ENCODE measurements around the gene UGGT2. TPM values are rescaled to one million over a fixed set of nuclear protein-coding genes. Genes with fewer than 3 reads are reported as not detected.

The UGGT2 gene
- total RNA-seq, 1 experiment from 2014 or later = 34.5 TPM

DNA sequence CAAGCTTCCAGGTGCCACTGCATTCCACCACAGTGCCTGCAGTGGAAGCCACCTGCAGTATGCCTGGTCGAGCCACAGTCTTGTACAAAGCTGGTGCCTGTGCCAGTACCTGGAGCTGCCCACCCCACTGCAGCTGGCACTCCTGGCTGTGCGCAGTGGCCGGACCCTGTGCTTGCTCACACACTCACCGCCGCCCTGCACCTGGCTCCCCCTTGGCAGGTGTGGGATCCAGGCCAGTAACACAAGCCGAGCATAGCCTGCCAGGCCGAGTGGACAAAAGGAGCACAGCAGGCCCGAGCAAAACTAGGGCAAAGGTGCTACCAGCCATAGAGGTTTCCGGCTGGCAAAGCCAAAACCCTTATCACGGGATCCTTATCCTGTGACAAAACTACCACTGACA, 18.5 kb downstream of the UGGT2 start:
- H2AK5ac ChIP-seq (ENCODE audit: insufficient read length, low read length) = no peak overlapping the region
- peaks cover 12 to 34% of the 10 kb centered on the region in 2 experiments for H3K4me1 Mint-ChIP-seq

More for the DNA sequence above, 18.5 kb downstream of the UGGT2 start:
- Mint-ChIP-seq H3K36me3 (ENCODE audit: insufficient read depth in 1 of 3, low read depth in 3 of 3) (peaks cover 5 to 15% (median 10%) of the 10 kb centered on the region in 3 experiments; a peak in 6 of 7 replicates), H3K27ac (0 out of 7 replicates have a peak overlapping the region, but pooled peaks of 2 of the 3 experiments have one; percentile 13 to 16), H3K9me3 (no peaks in the 10 kb centered on the region), H3K4me3 (no peak overlapping the region), H3K27me3 (ENCODE audit: low read depth) (no peaks in the 10 kb centered on the region)
- H3K14ac ChIP-seq (ENCODE audit: insufficient read depth, low read length) = peak overlapping the region; percentile 29; the same call in 1 of the 2 replicates
- no peak overlapping the region for H3K9ac ChIP-seq (ENCODE audit: extremely low read depth, insufficient read length, low read length)
- H3K9me3 ChIP-seq (ENCODE audit: control insufficient read depth, low read depth, low read length) = no peaks in the 10 kb centered on the region
- H2BK12ac ChIP-seq (ENCODE audit: insufficient read length, low read depth, low read length) = no peak overlapping the region
- no peaks in the 10 kb centered on the region; the same call in none of the 2 replicates for H3K4me1 ChIP-seq (ENCODE audit: insufficient read depth, low read length)
- no peak overlapping the region for H2BK120ac ChIP-seq (ENCODE audit: low read depth, low read length, poor library complexity, severe bottlenecking)
- no peak overlapping the region for H3T11ph ChIP-seq (ENCODE audit: low read length)
- H3K56ac ChIP-seq (ENCODE audit: insufficient read length, low read depth, low read length) = no peak overlapping the region
- no peak for DNase-seq
- H4K8ac ChIP-seq (replicated peaks; ENCODE audit: insufficient read length, low read depth, low read length) = no peak overlapping the region
- no peak overlapping the region for H2AFZ ChIP-seq (ENCODE audit: low read length)
- no peaks in the 10 kb centered on the region for H4K20me1 ChIP-seq (ENCODE audit: control insufficient read depth, insufficient read depth, insufficient read length)
- H4K5ac ChIP-seq (ENCODE audit: insufficient read length, low read depth, low read length) = no peak overlapping the region
- H3K23ac ChIP-seq (ENCODE audit: insufficient read length, low read depth, low read length) = no peak overlapping the region
- no peak overlapping the region for H3K18ac ChIP-seq (ENCODE audit: insufficient read length, low read depth, low read length)
- no peak overlapping the region for H3K4me2 ChIP-seq (ENCODE audit: insufficient read depth, insufficient read length, low read length)
- H3K23me2 ChIP-seq (ENCODE audit: insufficient read length, low read depth, low read length, poor library complexity, severe bottlenecking) = no peaks in the 10 kb centered on the region
- H2BK15ac ChIP-seq (ENCODE audit: low read depth, low read length) = no peak overlapping the region
- H3K4ac ChIP-seq (ENCODE audit: low read depth, low read length) = no peak overlapping the region
- no peak overlapping the region for H2BK5ac ChIP-seq (ENCODE audit: insufficient read length, low read length)
- TF ChIP-seq, protein P1, sequence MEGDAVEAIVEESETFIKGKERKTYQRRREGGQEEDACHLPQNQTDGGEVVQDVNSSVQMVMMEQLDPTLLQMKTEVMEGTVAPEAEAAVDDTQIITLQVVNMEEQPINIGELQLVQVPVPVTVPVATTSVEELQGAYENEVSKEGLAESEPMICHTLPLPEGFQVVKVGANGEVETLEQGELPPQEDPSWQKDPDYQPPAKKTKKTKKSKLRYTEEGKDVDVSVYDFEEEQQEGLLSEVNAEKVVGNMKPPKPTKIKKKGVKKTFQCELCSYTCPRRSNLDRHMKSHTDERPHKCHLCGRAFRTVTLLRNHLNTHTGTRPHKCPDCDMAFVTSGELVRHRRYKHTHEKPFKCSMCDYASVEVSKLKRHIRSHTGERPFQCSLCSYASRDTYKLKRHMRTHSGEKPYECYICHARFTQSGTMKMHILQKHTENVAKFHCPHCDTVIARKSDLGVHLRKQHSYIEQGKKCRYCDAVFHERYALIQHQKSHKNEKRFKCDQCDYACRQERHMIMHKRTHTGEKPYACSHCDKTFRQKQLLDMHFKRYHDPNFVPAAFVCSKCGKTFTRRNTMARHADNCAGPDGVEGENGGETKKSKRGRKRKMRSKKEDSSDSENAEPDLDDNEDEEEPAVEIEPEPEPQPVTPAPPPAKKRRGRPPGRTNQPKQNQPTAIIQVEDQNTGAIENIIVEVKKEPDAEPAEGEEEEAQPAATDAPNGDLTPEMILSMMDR (conservative IDR thresholded peaks at IDR 0.05) = no peak
- no CpG with 5 or more reads among the region's 10 CpGs for WGBS (ENCODE audit: extremely low coverage, insufficient read length, low lambda C conversion rate)
- no peak overlapping the region for H2BK20ac ChIP-seq (ENCODE audit: low read depth, low read length, poor library complexity, severe bottlenecking)
- H3K27me3 ChIP-seq (ENCODE audit: insufficient read depth, low read length) = no peaks in the 10 kb centered on the region
- H4K91ac ChIP-seq (ENCODE audit: insufficient read length, low read depth, low read length) = no peak overlapping the region
- peaks cover 7% of the 10 kb centered on the region for H3K79me1 ChIP-seq (ENCODE audit: insufficient read depth, low read depth, low read length, poor library complexity, severe bottlenecking)
- no peak overlapping the region for H3K27ac ChIP-seq (ENCODE audit: insufficient read length, low read depth, low read length)
- peaks cover 11% of the 10 kb centered on the region; the same call in 1 of the 2 replicates for H3K79me2 ChIP-seq (ENCODE audit: insufficient read depth, low read length)
